Peyer's patch (tissue), 4 donors: ENCODE data around the gene OR7D2.

Experiments
- POLR2A ChIP-seq, 2 donors: fragments of 450-650 bp; IDR thresholded peaks; one replicate each; pipeline ENCODE4 v1.5.1; 2017; ENCODE audit warnings: antibody characterized with exemption in 2 of 2, mild to moderate bottlenecking in 2 of 2, moderate library complexity in 2 of 2
- TF ChIP-seq, protein P1 (sequence below), 6 experiments: fragments of 450-650 bp in 4 of 6; fragments of 200-600 bp in 2 of 6; sonication (generic) in 1 of 6; IDR thresholded peaks; one replicate each; pipeline ENCODE4 v1.5.1; 2017 to 2019; ENCODE audit warnings: antibody characterized with exemption in 6 of 6, mild to moderate bottlenecking in 3 of 6, moderate library complexity in 1 of 6

DNA sequence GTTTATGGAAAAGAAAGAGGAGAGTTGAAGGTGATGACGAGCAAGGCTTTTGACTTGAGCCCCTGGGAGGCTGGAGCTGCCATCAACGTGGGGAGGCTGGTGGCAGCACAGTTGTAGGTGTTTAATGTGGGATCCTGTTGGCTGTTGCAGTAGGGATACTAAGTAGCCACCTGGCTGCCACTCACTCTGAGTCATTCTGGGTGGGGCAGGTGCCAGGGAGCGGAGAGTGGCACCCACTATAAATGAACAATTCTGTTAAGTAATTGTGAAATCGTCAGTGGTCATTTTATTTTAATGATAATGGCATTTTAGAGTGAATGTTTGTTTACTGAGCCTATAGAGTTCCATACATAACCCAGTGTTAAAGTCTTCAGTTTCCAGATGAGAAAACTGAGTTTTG, 28.8 kb upstream of the OR7D2 start:
- TF ChIP-seq, protein P1, sequence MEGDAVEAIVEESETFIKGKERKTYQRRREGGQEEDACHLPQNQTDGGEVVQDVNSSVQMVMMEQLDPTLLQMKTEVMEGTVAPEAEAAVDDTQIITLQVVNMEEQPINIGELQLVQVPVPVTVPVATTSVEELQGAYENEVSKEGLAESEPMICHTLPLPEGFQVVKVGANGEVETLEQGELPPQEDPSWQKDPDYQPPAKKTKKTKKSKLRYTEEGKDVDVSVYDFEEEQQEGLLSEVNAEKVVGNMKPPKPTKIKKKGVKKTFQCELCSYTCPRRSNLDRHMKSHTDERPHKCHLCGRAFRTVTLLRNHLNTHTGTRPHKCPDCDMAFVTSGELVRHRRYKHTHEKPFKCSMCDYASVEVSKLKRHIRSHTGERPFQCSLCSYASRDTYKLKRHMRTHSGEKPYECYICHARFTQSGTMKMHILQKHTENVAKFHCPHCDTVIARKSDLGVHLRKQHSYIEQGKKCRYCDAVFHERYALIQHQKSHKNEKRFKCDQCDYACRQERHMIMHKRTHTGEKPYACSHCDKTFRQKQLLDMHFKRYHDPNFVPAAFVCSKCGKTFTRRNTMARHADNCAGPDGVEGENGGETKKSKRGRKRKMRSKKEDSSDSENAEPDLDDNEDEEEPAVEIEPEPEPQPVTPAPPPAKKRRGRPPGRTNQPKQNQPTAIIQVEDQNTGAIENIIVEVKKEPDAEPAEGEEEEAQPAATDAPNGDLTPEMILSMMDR (IDR thresholded peaks at IDR 0.05) = no peak
- TF ChIP-seq POLR2A (IDR thresholded peaks at IDR 0.05) = no peak
